Measurements from ENCODE around the gene NCBP1. TPM values are rescaled to one million over a fixed set of nuclear protein-coding genes. Genes with fewer than 3 reads are reported as not detected.

Gene NCBP1
- total RNA-seq, 1 donor from 2014 or later = 24.7 TPM

GRCh38 chr9:97703437-97704344 is 70.1 kb downstream of the NCBP1 start:
- intact Hi-C loops (cut with DNase I) = loop anchor here (10.0 kb wide), 1 partner anchor 191 kb away; no protein-coding TSS in a partner anchor
- ATAC-seq (no peak), DNase-seq (ENCODE audit: low spot score) (no peak)

- ATAC-seq (no peak), DNase-seq (ENCODE audit: low spot score) (no peak)
- intact Hi-C loops (cut with DNase I) = loop anchor here (10.0 kb wide), 1 partner anchor 190 kb away; no protein-coding TSS in a partner anchor
These were observed 70.7 kb downstream of the NCBP1 start for GRCh38 chr9:97704345-97704677.

GRCh38 chr9:97704851-97705250 is 71.2 kb downstream of the NCBP1 start:
- intact Hi-C loops (cut with DNase I) = loop anchor here (10.0 kb wide), 1 partner anchor 190 kb away; no protein-coding TSS in a partner anchor
- DNase-seq (ENCODE audit: low spot score) (no peak), ATAC-seq (no peak)

GRCh38 chr9:97705354-97705950 is 71.8 kb downstream of the NCBP1 start:
- no peak for DNase-seq (ENCODE audit: low spot score)
- intact Hi-C loops (cut with DNase I) = loop anchor here (10.0 kb wide), 1 partner anchor 189 kb away; no protein-coding TSS in a partner anchor
- no peak for ATAC-seq

- intact Hi-C loops (cut with DNase I) = loop anchor here (10.0 kb wide), 1 partner anchor 189 kb away; no protein-coding TSS in a partner anchor
- no peak for ATAC-seq
These were observed 72.6 kb downstream of the NCBP1 start for GRCh38 chr9:97706246-97706645.

GRCh38 chr9:97710356-97711222 is 77.0 kb downstream of the NCBP1 start:
- intact Hi-C loops (cut with DNase I) = no loop called here
- peak; percentile 84 for ATAC-seq
- DNase-seq (ENCODE audit: low spot score) = no peak

More at GRCh38 chr9:97706246-97706645, 72.6 kb downstream of the NCBP1 start:
- no peak for DNase-seq (ENCODE audit: low spot score)

GRCh38 chr9:97711223-97711626 is 77.6 kb downstream of the NCBP1 start:
- intact Hi-C loops (cut with DNase I) = no loop called here
- DNase-seq (ENCODE audit: low spot score) = no peak
- no peak for ATAC-seq

GRCh38 chr9:97714435-97714834 is 80.8 kb downstream of the NCBP1 start:
- ATAC-seq = peak; percentile 75
- DNase-seq (ENCODE audit: low spot score) = no peak
- intact Hi-C loops (cut with DNase I) = no loop called here

- ATAC-seq (no peak), DNase-seq (ENCODE audit: low spot score) (no peak)
- intact Hi-C loops (cut with DNase I) = no loop called here
These were observed 84.2 kb downstream of the NCBP1 start for GRCh38 chr9:97717866-97718265.

GRCh38 chr9:97721396-97721795 is 87.8 kb downstream of the NCBP1 start:
- no peak for DNase-seq (ENCODE audit: low spot score)
- no peak for ATAC-seq
- intact Hi-C loops (cut with DNase I) = no loop called here

- DNase-seq (ENCODE audit: low spot score) (no peak), ATAC-seq (no peak)
- intact Hi-C loops (cut with DNase I) = no loop called here
These were observed 88.7 kb downstream of the NCBP1 start for GRCh38 chr9:97722331-97722730.

Other genes with a start within 250 kb of the NCBP1 start
- 19.5 TPM for gene TDRD7, start 221.7 kb upstream of the NCBP1 start, total RNA-seq
- 25.3 TPM for gene TMOD1, start 132.2 kb upstream of the NCBP1 start, total RNA-seq
- 29.4 TPM for gene TSTD2, start 453 bp upstream of the NCBP1 start, total RNA-seq
- 21.0 TPM for gene XPA, start 63.5 kb downstream of the NCBP1 start, total RNA-seq
- gene FOXE1, start 219.4 kb downstream of the NCBP1 start, total RNA-seq = not detected